ENCODE results near the gene RNF149. TPM values are rescaled to one million over a fixed set of nuclear protein-coding genes. Genes with fewer than 3 reads are reported as not detected.
"Not testable (repeated sequence)": the region's sequence is repeated elsewhere in the genome, so short reads cannot be mapped to it uniquely, and the experiment has no call there.

RNF149 gene
- total RNA-seq, 1 donor from 2014 or later: 22.1 TPM

- no peak for DNase-seq (ENCODE audit: low spot score)
- intact Hi-C loops (cut with DNase I): no loop called here
Measured at GRCh38 chr2:101337877-101338276, 29.4 kb upstream of the RNF149 start.

- intact Hi-C loops (cut with DNase I): no loop called here
- DNase-seq (ENCODE audit: low spot score): no peak
Measured at GRCh38 chr2:101332885-101333766, 24.6 kb upstream of the RNF149 start.

- intact Hi-C loops (cut with DNase I): no loop called here
- no peak for DNase-seq (ENCODE audit: low spot score)
Measured at GRCh38 chr2:101331202-101331601, 22.7 kb upstream of the RNF149 start.

- no peak for DNase-seq (ENCODE audit: low spot score)
- intact Hi-C loops (cut with DNase I): no loop called here
Measured at GRCh38 chr2:101330253-101330933, 21.9 kb upstream of the RNF149 start.

GRCh38 chr2:101329026-101329425, 20.5 kb upstream of the RNF149 start:
- no peak for DNase-seq (ENCODE audit: low spot score)
- intact Hi-C loops (cut with DNase I): no loop called here

GRCh38 chr2:101328474-101329007, 20.0 kb upstream of the RNF149 start:
- intact Hi-C loops (cut with DNase I): no loop called here

GRCh38 chr2:101327863-101328394, 19.4 kb upstream of the RNF149 start:
- intact Hi-C loops (cut with DNase I): no loop called here

More at GRCh38 chr2:101328474-101329007, 20.0 kb upstream of the RNF149 start:
- DNase-seq (ENCODE audit: low spot score): no peak

GRCh38 chr2:101325425-101325824, 16.9 kb upstream of the RNF149 start:
- intact Hi-C loops (cut with DNase I): no loop called here
- DNase-seq (ENCODE audit: low spot score): no peak

More at GRCh38 chr2:101327863-101328394, 19.4 kb upstream of the RNF149 start:
- no peak for DNase-seq (ENCODE audit: low spot score)

GRCh38 chr2:101316568-101316967, 8.1 kb upstream of the RNF149 start:
- DNase-seq (ENCODE audit: low spot score); intact Hi-C loops (cut with DNase I): not testable (repeated sequence)

GRCh38 chr2:101311696-101312017, 3.2 kb upstream of the RNF149 start:
- no peak for DNase-seq (ENCODE audit: low spot score)

GRCh38 chr2:101310834-101311695, 2.6 kb upstream of the RNF149 start:
- intact Hi-C loops (cut with DNase I): no loop called here
- DNase-seq (ENCODE audit: low spot score): no peak

More at GRCh38 chr2:101311696-101312017, 3.2 kb upstream of the RNF149 start:
- intact Hi-C loops (cut with DNase I): no loop called here

- intact Hi-C loops (cut with DNase I): no loop called here
- DNase-seq (ENCODE audit: low spot score): no peak
Measured at GRCh38 chr2:101310090-101310833, 1.8 kb upstream of the RNF149 start.

GRCh38 chr2:101307950-101308431, 510 bp downstream of the RNF149 start:
- intact Hi-C loops (cut with DNase I): no loop called here
- no peak for DNase-seq (ENCODE audit: low spot score)

- no peak for DNase-seq (ENCODE audit: low spot score)
- intact Hi-C loops (cut with DNase I): no loop called here
Measured at GRCh38 chr2:101307503-101307902, 998 bp downstream of the RNF149 start.

GRCh38 chr2:101306410-101306809, 2.1 kb downstream of the RNF149 start:
- no peak for DNase-seq (ENCODE audit: low spot score)
- intact Hi-C loops (cut with DNase I): no loop called here

- no peak for DNase-seq (ENCODE audit: low spot score)
- intact Hi-C loops (cut with DNase I): no loop called here
Measured at GRCh38 chr2:101305492-101306078, 2.9 kb downstream of the RNF149 start.

- intact Hi-C loops (cut with DNase I): no loop called here
- no peak for DNase-seq (ENCODE audit: low spot score)
Measured at GRCh38 chr2:101305035-101305434, 3.5 kb downstream of the RNF149 start.

- intact Hi-C loops (cut with DNase I): no loop called here
Measured at GRCh38 chr2:101303688-101304087, 4.8 kb downstream of the RNF149 start.

More at GRCh38 chr2:101303688-101304087, 4.8 kb downstream of the RNF149 start:
- no peak for DNase-seq (ENCODE audit: low spot score)

Measured in cardiac septum (tissue), 1 donor.